ENCODE measurements around the gene EFCAB12. TPM values are rescaled to one million over a fixed set of nuclear protein-coding genes. Genes with fewer than 3 reads are reported as not detected.

Gene EFCAB12
- total RNA-seq, 4 donors from 2014 or later, result not detected

DNA sequence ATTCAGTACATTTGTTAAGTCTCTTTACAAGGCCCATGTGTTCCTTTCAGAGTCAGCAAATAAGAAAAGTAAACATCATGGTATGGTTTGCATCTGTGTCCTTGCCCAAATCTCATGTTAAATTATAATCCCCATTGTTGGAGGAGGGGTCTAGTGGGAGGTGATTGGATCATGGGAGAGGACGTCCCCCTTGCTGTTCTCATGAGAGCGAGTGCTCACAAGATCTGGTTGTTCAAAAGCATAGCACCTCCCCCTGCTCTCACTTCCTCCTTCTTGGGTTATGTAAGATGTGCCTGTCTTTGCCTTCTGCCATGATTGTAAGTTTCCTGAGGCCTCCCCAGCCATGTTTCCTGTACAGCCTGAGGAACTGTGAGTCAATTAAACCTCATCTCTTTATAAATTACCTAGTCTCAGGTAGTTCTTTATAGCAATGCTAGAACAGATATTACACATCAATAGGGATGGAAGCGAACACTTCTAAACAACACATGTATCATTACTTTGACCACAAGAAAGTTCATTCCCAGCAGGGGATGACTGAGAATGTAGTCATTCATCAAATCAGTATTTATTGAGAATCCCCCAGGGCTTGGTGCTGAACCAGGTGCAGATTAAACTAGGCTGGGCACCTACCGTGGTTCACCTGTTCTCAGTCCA is 4.1 kb downstream of the EFCAB12 start:
- intact Hi-C loops (cut with DNase I; ENCODE audit: low total_unique reads) (no loop called here), in situ Hi-C loops (cut with MboI; ENCODE audit: low sequenced_read_pairs in 4 of 4) (no loop called here)
- no peak for ATAC-seq
- no peak for TF ChIP-seq POLR2A (IDR thresholded peaks at IDR 0.05)
- TF ChIP-seq, protein P1, sequence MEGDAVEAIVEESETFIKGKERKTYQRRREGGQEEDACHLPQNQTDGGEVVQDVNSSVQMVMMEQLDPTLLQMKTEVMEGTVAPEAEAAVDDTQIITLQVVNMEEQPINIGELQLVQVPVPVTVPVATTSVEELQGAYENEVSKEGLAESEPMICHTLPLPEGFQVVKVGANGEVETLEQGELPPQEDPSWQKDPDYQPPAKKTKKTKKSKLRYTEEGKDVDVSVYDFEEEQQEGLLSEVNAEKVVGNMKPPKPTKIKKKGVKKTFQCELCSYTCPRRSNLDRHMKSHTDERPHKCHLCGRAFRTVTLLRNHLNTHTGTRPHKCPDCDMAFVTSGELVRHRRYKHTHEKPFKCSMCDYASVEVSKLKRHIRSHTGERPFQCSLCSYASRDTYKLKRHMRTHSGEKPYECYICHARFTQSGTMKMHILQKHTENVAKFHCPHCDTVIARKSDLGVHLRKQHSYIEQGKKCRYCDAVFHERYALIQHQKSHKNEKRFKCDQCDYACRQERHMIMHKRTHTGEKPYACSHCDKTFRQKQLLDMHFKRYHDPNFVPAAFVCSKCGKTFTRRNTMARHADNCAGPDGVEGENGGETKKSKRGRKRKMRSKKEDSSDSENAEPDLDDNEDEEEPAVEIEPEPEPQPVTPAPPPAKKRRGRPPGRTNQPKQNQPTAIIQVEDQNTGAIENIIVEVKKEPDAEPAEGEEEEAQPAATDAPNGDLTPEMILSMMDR (IDR thresholded peaks at IDR 0.05 in 4 of 5, conservative IDR thresholded peaks at IDR 0.05 in 1 of 5), result no peak
- H3K27me3 ChIP-seq, result no peaks in the 10 kb centered on the region
- no peak overlapping the region for H3K4me3 ChIP-seq
- no peak for DNase-seq
- H3K27ac ChIP-seq, result no peak overlapping the region
- peaks cover 7 to 11% of the 10 kb centered on the region in 2 donors for H3K4me1 ChIP-seq
- no peaks in the 10 kb centered on the region for H3K36me3 ChIP-seq
- no peaks in the 10 kb centered on the region for H3K9me3 ChIP-seq

DNA sequence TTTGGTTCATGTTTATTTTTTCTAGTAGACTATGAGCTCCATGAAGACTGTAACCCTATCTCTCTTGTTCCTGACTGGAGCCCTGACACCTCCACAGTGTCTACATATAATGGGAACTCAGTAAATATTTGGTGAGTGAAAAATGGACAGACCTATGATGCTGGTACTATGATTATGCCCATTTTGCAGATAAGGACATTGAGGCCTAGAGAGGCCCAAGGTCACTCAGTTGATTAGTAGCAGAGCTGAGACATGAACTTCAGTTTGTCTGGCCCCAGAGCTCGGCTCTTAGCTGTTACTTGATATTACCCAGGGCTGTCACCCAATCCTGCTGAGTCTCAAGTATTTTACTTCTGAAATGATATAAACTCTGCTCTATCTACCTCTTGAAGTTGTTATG is 5.5 kb downstream of the EFCAB12 start:
- intact Hi-C loops (cut with DNase I; ENCODE audit: low total_unique reads) (no loop called here), in situ Hi-C loops (cut with MboI; ENCODE audit: low sequenced_read_pairs in 4 of 4) (no loop called here)
- ATAC-seq (no peak), DNase-seq (no peak)
- Histone ChIP-seq H3K9me3 (no peaks in the 10 kb centered on the region), H3K27me3 (no peaks in the 10 kb centered on the region), H3K36me3 (no peaks in the 10 kb centered on the region), H3K4me3 (no peak overlapping the region), H3K27ac (no peak overlapping the region), H3K4me1 (peaks cover 3% of the 10 kb centered on the region in 2 donors)
- no peak for TF ChIP-seq POLR2A (IDR thresholded peaks at IDR 0.05)
- TF ChIP-seq, protein P1 (IDR thresholded peaks at IDR 0.05 in 4 of 5, conservative IDR thresholded peaks at IDR 0.05 in 1 of 5), result no peak

DNA sequence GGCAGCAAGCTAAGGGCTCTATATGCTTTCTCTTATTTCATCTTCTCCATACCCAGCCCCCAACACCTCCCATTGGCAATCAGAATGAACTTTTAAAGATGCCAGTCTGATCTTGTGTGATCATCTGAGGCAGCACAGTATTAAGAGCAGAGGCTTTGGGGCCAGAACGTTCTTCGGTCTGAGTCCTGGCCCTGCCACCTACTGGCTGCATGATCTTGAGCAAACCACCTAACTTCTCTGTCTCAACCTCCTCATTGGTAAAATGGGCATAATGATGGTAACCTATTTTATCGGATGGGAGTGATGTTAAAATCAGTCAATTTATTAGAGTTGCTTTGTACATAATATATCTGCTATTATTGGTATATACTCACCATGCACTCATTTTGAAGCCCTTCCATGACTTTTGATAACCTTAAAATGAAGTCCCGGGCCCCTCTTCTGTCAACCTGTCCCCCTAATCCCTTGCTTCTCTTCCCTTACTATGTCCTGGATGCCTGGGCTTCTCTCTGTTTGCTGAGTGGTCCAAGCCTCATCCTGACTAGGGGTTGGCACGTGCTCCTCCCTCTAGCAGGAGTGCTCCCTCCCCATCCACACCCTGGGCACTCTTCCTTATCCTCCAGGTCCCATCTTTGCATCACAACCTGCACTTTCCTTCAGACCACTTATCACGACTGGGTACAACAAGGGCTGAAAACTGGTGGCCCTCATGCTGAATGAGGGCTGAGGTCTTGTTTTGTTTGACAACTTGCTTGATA is 6.3 kb downstream of the EFCAB12 start:
- no peaks in the 10 kb centered on the region for H3K27me3 ChIP-seq
- no peaks in the 10 kb centered on the region for H3K4me1 ChIP-seq
- H3K27ac ChIP-seq, result no peak overlapping the region
- no peak for DNase-seq
- TF ChIP-seq POLR2A (IDR thresholded peaks at IDR 0.05), result no peak
- TF ChIP-seq, protein P1 (IDR thresholded peaks at IDR 0.05 in 4 of 5, conservative IDR thresholded peaks at IDR 0.05 in 1 of 5), result no peak
- H3K9me3 ChIP-seq, result no peaks in the 10 kb centered on the region
- no peak overlapping the region for H3K4me3 ChIP-seq
- ATAC-seq, result no peak
- no peaks in the 10 kb centered on the region for H3K36me3 ChIP-seq
- in situ Hi-C loops (cut with MboI; ENCODE audit: low sequenced_read_pairs in 4 of 4), result no loop called here
- intact Hi-C loops (cut with DNase I; ENCODE audit: low total_unique reads), result no loop called here

DNA sequence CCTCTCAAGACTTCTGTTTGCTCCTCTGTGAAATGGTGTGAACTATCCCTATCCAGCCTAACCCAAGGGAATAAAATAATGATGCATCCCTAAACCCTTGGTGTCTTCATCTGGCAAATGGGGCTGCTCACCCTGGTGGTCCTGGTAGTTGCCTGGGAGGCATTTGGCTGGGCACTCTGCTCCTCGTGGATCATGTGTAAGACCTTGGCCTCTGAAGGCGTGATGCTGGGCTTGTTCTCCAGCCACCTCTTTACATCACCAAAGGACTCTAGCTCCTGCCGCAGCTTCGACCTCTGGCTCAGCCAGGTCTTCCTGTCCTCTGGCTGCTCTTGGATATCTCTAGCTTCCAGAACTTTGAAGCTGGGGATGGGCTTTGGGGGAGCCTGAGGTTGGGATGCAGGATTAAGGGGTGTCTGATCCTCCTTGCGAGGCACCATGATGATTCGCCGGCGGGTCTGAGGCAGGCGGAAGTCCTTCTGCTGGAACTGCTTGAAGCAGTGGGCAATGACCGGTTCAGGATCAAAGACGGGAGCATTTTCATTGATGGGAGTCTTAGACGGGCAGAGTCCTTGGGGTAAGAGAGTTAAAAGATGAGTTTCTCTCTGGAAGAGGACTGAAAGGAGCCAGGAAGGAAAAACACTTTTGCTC is 7.1 kb downstream of the EFCAB12 start:
- H3K27ac ChIP-seq, result no peak overlapping the region
- no peaks in the 10 kb centered on the region for H3K4me1 ChIP-seq
- no peaks in the 10 kb centered on the region for H3K36me3 ChIP-seq
- ATAC-seq, result no peak
- TF ChIP-seq POLR2A (IDR thresholded peaks at IDR 0.05), result no peak
- TF ChIP-seq, protein P1 (IDR thresholded peaks at IDR 0.05 in 4 of 5, conservative IDR thresholded peaks at IDR 0.05 in 1 of 5), result no peak
- in situ Hi-C loops (cut with MboI; ENCODE audit: low sequenced_read_pairs in 4 of 4), result no loop called here
- H3K27me3 ChIP-seq, result no peaks in the 10 kb centered on the region
- DNase-seq, result no peak
- no peaks in the 10 kb centered on the region for H3K9me3 ChIP-seq
- no peak overlapping the region for H3K4me3 ChIP-seq
- intact Hi-C loops (cut with DNase I; ENCODE audit: low total_unique reads), result no loop called here

All from gastrocnemius medialis (tissue), 4 donors.